SK-N-SH (cell line): Measurements from ENCODE around the gene FOXL1. TPM values are rescaled to one million over a fixed set of nuclear protein-coding genes. Genes with fewer than 3 reads are reported as not detected.

Experiments used
- CTCF ChIA-PET: fragments of 300-600, 350-600 bp; formaldehyde crosslinking; extraction: SDS; loops from one replicate; lab custom pipeline; 2021; lab: Yijun Ruan, JAX
- POLR2A ChIA-PET: fragments of 350-600 bp; sonication (Branson Sonifier 250); formaldehyde crosslinking; extraction: SDS; loops from one replicate; lab custom pipeline; 2020; ENCODE audit warnings: antibody characterized with exemption, inconsistent platforms; lab: Yijun Ruan, JAX
- DNase-seq: peaks from one replicate; pipeline ENCODE4 v3.0.0; 2012
- H2AFZ ChIP-seq: fragments of 200-600 bp; sonication (generic); 2 replicates; pipeline ENCODE4 v1.8.1; 2016; ENCODE audit warnings: antibody characterized with exemption, mild to moderate bottlenecking, low read depth
- H3F3A ChIP-seq: fragments of 200-600 bp; sonication (generic); replicated peaks from 2 replicates; pipeline ENCODE3; 2016; ENCODE audit warnings: antibody characterized with exemption, mild to moderate bottlenecking; ENCODE audit not compliant: insufficient read depth
- H3K27ac ChIP-seq, 2 experiments: fragments of 200-500 bp in 1 of 2; fragments of 200-600 bp in 1 of 2; sonication (Bioruptor generic) in 1 of 2; sonication (generic), shearing (Covaris generic) in 1 of 2; 2 replicates each; pipeline versions ENCODE4 v1.5.1 to v1.6.1; 2014 to 2016; ENCODE audit warnings: low read depth in 2 of 2, inconsistent platforms in 1 of 2, low read length in 1 of 2, mild to moderate bottlenecking in 1 of 2, mixed read lengths in 1 of 2
- H3K27me3 ChIP-seq: fragments of 200-600 bp; sonication (generic), shearing (Covaris generic); 2 replicates; pipeline ENCODE4 v1.6.1; 2016; ENCODE audit warnings: mixed run types; ENCODE audit not compliant: insufficient read depth
- H3K36me3 ChIP-seq, 2 experiments: fragments of 200-500 bp in 1 of 2; fragments of 200-600 bp in 1 of 2; sonication (Bioruptor generic) in 1 of 2; sonication (generic) in 1 of 2; replicated peaks in 1 of 2; 2 replicates each; pipeline versions ENCODE3 to v1.5.1; 2014 to 2016; ENCODE audit warnings: low read length in 1 of 2, mild to moderate bottlenecking in 1 of 2; ENCODE audit not compliant: insufficient read depth in 2 of 2, control insufficient read depth in 1 of 2
- H3K4me1 ChIP-seq, 2 experiments: fragments of 200-500 bp in 1 of 2; fragments of 200-600 bp in 1 of 2; sonication (Bioruptor generic) in 1 of 2; sonication (generic), shearing (Covaris generic) in 1 of 2; 2 replicates each; pipeline versions ENCODE4 v1.5.1 to v1.6.1; 2014 to 2016; ENCODE audit warnings: low read depth in 1 of 2, low read length in 1 of 2, mixed run types in 1 of 2; ENCODE audit not compliant: insufficient read depth in 2 of 2, control insufficient read depth in 1 of 2
- H3K4me2 ChIP-seq: fragments of 200-600 bp; sonication (generic), shearing (Covaris generic); 2 replicates; pipeline ENCODE4 v1.6.1; 2017; ENCODE audit warnings: mixed run types
- H3K4me3 ChIP-seq, 2 experiments: fragments of 200-500 bp in 1 of 2; fragments of 200-600 bp in 1 of 2; sonication (Bioruptor generic) in 1 of 2; sonication (generic), shearing (Covaris generic) in 1 of 2; 2 replicates each; pipeline versions ENCODE4 v1.5.1 to v1.8.1; 2014 to 2016; ENCODE audit warnings: low read depth in 2 of 2, inconsistent platforms in 1 of 2, low read length in 1 of 2, mild to moderate bottlenecking in 1 of 2, mixed read lengths in 1 of 2, moderate library complexity in 1 of 2
- H3K79me2 ChIP-seq: fragments of 200-600 bp; sonication (generic); 2 replicates; pipeline ENCODE4 v1.8.1; 2017; ENCODE audit warnings: mild to moderate bottlenecking; ENCODE audit not compliant: insufficient read depth
- H3K9ac ChIP-seq: fragments of 200-600 bp; sonication (generic); 2 replicates; pipeline ENCODE4 v1.6.1; 2017; ENCODE audit warnings: mixed run types
- H3K9me2 ChIP-seq: fragments of 200-600 bp; sonication (generic); 2 replicates; pipeline ENCODE4 v1.6.1; 2017; ENCODE audit warnings: mixed run types
- H3K9me3 ChIP-seq: fragments of 200-600 bp; sonication (generic); 2 replicates; pipeline ENCODE4 v1.6.1; 2017; ENCODE audit warnings: mixed run types, mild to moderate bottlenecking, moderate library complexity
- H4K20me1 ChIP-seq: fragments of 200-600 bp; sonication (generic); 2 replicates; pipeline ENCODE4 v1.6.1; 2017; ENCODE audit warnings: mild to moderate bottlenecking, mixed run types; ENCODE audit not compliant: insufficient read depth
- CHD2 ChIP-seq: fragments of 150-350 bp; IDR thresholded peaks from 2 replicates; pipeline ENCODE4 v1.6.1; 2018; ENCODE audit warnings: low read length; ENCODE audit not compliant: partially characterized antibody
- EZH2phosphoT487 ChIP-seq: fragments of 200-600 bp; sonication (generic); IDR thresholded peaks from 2 replicates; pipeline ENCODE4 v1.6.1; 2017; ENCODE audit warnings: low read depth, mixed run types, mild to moderate bottlenecking, antibody characterized with exemption, moderate library complexity, borderline replicate concordance
- FOSL2 ChIP-seq: IDR thresholded peaks from 2 replicates; pipeline ENCODE4 v1.4.0; 2012; ENCODE audit warnings: low read depth, mild to moderate bottlenecking, moderate library complexity, borderline replicate concordance
- GABPA ChIP-seq: IDR thresholded peaks from 2 replicates; pipeline ENCODE4 v1.4.0; 2012; ENCODE audit warnings: low read depth, mild to moderate bottlenecking
- JUND ChIP-seq: IDR thresholded peaks from 2 replicates; pipeline ENCODE4 v1.4.0; 2012
- MAX ChIP-seq: IDR thresholded peaks from 2 replicates; pipeline ENCODE4 v1.4.0; 2012; ENCODE audit warnings: low read depth
- MXI1 ChIP-seq: IDR thresholded peaks from 2 replicates; pipeline ENCODE4 v1.6.1; 2012; ENCODE audit warnings: mild to moderate bottlenecking, low read depth, low read length, improper control_type of control experiment
- RCOR1 ChIP-seq: fragments of 150-350 bp; IDR thresholded peaks from 2 replicates; pipeline ENCODE4 v1.6.1; 2017; ENCODE audit warnings: antibody characterized with exemption, low read length
- REST ChIP-seq: IDR thresholded peaks from 2 replicates; pipeline ENCODE4 v1.6.1; 2012; ENCODE audit warnings: mild to moderate bottlenecking, low read depth, low read length, moderate library complexity
- RXRA ChIP-seq: IDR thresholded peaks from 2 replicates; pipeline ENCODE4 v1.4.0; 2012; ENCODE audit warnings: low read depth, mild to moderate bottlenecking, borderline replicate concordance
- SIN3A ChIP-seq: IDR thresholded peaks from 2 replicates; pipeline ENCODE4 v1.6.1; 2012; ENCODE audit warnings: low read depth, mild to moderate bottlenecking, low read length, moderate library complexity, borderline replicate concordance
- SMC3 ChIP-seq: IDR thresholded peaks from 2 replicates; pipeline ENCODE4 v1.6.1; 2012; ENCODE audit warnings: low read depth, low read length, improper control_type of control experiment
- TEAD4 ChIP-seq: IDR thresholded peaks from 2 replicates; pipeline ENCODE4 v1.4.0; 2012; ENCODE audit warnings: mild to moderate bottlenecking, borderline replicate concordance; ENCODE audit not compliant: insufficient read depth
- YY1 ChIP-seq: IDR thresholded peaks from 2 replicates; pipeline ENCODE4 v1.4.0; 2012; ENCODE audit warnings: low read depth, mild to moderate bottlenecking
- WGBS: methylation state at CpG from one replicate; pipeline ENCODE4 v1.1.6; 2017; ENCODE audit warnings: low lambda C conversion rate; 5-methylcytosine and 5-hydroxymethylcytosine counted together
- polyA plus RNA-seq, 3 experiments: library from polyadenylated mRNA; depleted of rRNA; stranded (reverse); fragments of >200 nt; gene quantifications; 2 replicates each; pipeline ENCODE4 v1.2.3, GENCODE V29; 2012

The FOXL1 gene
- polyA plus RNA-seq, 1 of the 3 experiments (the other 2 are of a cell fraction) = 2.5 TPM

- Histone ChIP-seq H3K4me1 (peaks cover 0 to 22% of the 10 kb centered on the region in 2 experiments; a peak in 2 of 4 replicates), H3K79me2 (peaks cover 72% of the 10 kb centered on the region), H3K4me3 (peak overlapping the region; percentile 30 to 93; a peak in 3 of 4 replicates), H3K27me3 (peaks cover 15% of the 10 kb centered on the region; the same call in 1 of the 2 replicates)
- TF ChIP-seq REST (no peak), RXRA (no peak), GABPA (no peak), FOSL2 (no peak), JUND (no peak), TEAD4 (no peak), RCOR1 (no peak), CHD2 (no peak), MAX (no peak), YY1 (no peak), SMC3 (no peak), EZH2phosphoT487 (no peak), SIN3A (no peak), MXI1 (no peak)
- TF ChIP-seq, all 33 proteins: peak for 0
- ChIA-PET POLR2A (no interaction called here), CTCF (no interaction called here)
- DNase-seq = no peak
- Histone ChIP-seq H4K20me1 (peaks cover 16% of the 10 kb centered on the region; the same call in 1 of the 2 replicates), H3K9ac (peak overlapping the region; percentile 93), H3K9me3 (no peaks in the 10 kb centered on the region), H3K36me3 (peaks cover 0 to 21% of the 10 kb centered on the region in 2 experiments), H3F3A (peaks cover 19% of the 10 kb centered on the region), H3K4me2 (peak overlapping the region; percentile 77), H2AFZ (no peak overlapping the region), H3K9me2 (no peaks in the 10 kb centered on the region), H3K27ac (peak overlapping the region in 1 of 2 experiments; percentile 65; a peak in 2 of 4 replicates)
- WGBS = 30% methylated on average over 17 of the region's 33 CpGs
These were observed 9.4 kb upstream of the FOXL1 start for GRCh38 chr16:86568677-86569623.
